ENCODE measurements around the gene ZNF750. TPM values are rescaled to one million over a fixed set of nuclear protein-coding genes. Genes with fewer than 3 reads are reported as not detected.

Gene ZNF750
- total and polyA plus RNA-seq, 4 donors, result 0.02 to 0.08 TPM; not detected in 2

GRCh38 chr17:82881324-82881823 is 41.6 kb upstream of the ZNF750 start:
- DNase-seq (ENCODE audit: low spot score), result no peak
- Histone ChIP-seq H3K4me1 (ENCODE audit: control insufficient read depth in 4 of 4, insufficient read depth in 4 of 4, low read length in 3 of 4) (peaks cover 0 to 10% (median 4%) of the 10 kb centered on the region in 4 donors), H3K27ac (ENCODE audit: low read depth in 1 of 2, low read length in 2 of 2) (no peak overlapping the region), H3K27me3 (ENCODE audit: control insufficient read depth in 4 of 4, insufficient read depth in 4 of 4, low read length in 3 of 4) (no peaks in the 10 kb centered on the region), H3K4me3 (ENCODE audit: low read depth in 1 of 3, low read length in 3 of 3) (no peak overlapping the region), H3K9me3 (ENCODE audit: control insufficient read depth in 4 of 4, low read length in 3 of 4) (no peaks in the 10 kb centered on the region), H3K36me3 (ENCODE audit: control insufficient read depth in 4 of 4, insufficient read depth in 3 of 4, low read depth in 1 of 4, low read length in 3 of 4) (no peaks in the 10 kb centered on the region), H3K9ac (ENCODE audit: low read depth in 1 of 2, low read length in 2 of 2) (no peak overlapping the region)
- TF ChIP-seq JUND (IDR thresholded peaks at IDR 0.05), result no peak
- no peak for TF ChIP-seq GABPA (IDR thresholded peaks at IDR 0.05 in 1 of 2, conservative IDR thresholded peaks at IDR 0.05 in 1 of 2)
- TF ChIP-seq HNF4G (IDR thresholded peaks at IDR 0.05), result no peak
- TF ChIP-seq YY1 (IDR thresholded peaks at IDR 0.05), result no peak
- TF ChIP-seq SP1 (IDR thresholded peaks at IDR 0.05), result no peak
- TF ChIP-seq REST (IDR thresholded peaks at IDR 0.05), result no peak
- WGBS, result 89% methylated on average over 21 of the region's 21 CpGs

GRCh38 chr17:82880620-82881323 is 41.0 kb upstream of the ZNF750 start:
- no peak for DNase-seq (ENCODE audit: low spot score)
- Histone ChIP-seq H3K27me3 (ENCODE audit: control insufficient read depth in 4 of 4, insufficient read depth in 4 of 4, low read length in 3 of 4) (no peaks in the 10 kb centered on the region), H3K4me3 (ENCODE audit: low read depth in 1 of 3, low read length in 3 of 3) (no peak overlapping the region), H3K4me1 (ENCODE audit: control insufficient read depth in 4 of 4, insufficient read depth in 4 of 4, low read length in 3 of 4) (peaks cover 0 to 8% (median 4%) of the 10 kb centered on the region in 4 donors), H3K36me3 (ENCODE audit: control insufficient read depth in 4 of 4, insufficient read depth in 3 of 4, low read depth in 1 of 4, low read length in 3 of 4) (no peaks in the 10 kb centered on the region), H3K9me3 (ENCODE audit: control insufficient read depth in 4 of 4, low read length in 3 of 4) (no peaks in the 10 kb centered on the region), H3K9ac (ENCODE audit: low read depth in 1 of 2, low read length in 2 of 2) (no peak overlapping the region), H3K27ac (ENCODE audit: low read depth in 1 of 2, low read length in 2 of 2) (no peak overlapping the region)
- no peak for TF ChIP-seq MAX (IDR thresholded peaks at IDR 0.05)
- TF ChIP-seq FOXA1 (IDR thresholded peaks at IDR 0.05), result no peak
- no peak for TF ChIP-seq JUND (IDR thresholded peaks at IDR 0.05)
- no peak for TF ChIP-seq GABPA (IDR thresholded peaks at IDR 0.05 in 1 of 2, conservative IDR thresholded peaks at IDR 0.05 in 1 of 2)
- TF ChIP-seq CTCF (IDR thresholded peaks at IDR 0.05; ENCODE audit: low read depth, low read length, missing input control), result no peak
- no peak for TF ChIP-seq RAD21 (IDR thresholded peaks at IDR 0.05)
- TF ChIP-seq YY1 (IDR thresholded peaks at IDR 0.05), result no peak
- WGBS, result 93% methylated on average over 25 of the region's 25 CpGs

GRCh38 chr17:82879241-82879640 is 39.4 kb upstream of the ZNF750 start:
- TF ChIP-seq FOXA2 (IDR thresholded peaks at IDR 0.05) (no peak), MAX (IDR thresholded peaks at IDR 0.05) (no peak), FOXA1 (IDR thresholded peaks at IDR 0.05) (no peak), ATF3 (IDR thresholded peaks at IDR 0.05) (no peak), JUND (IDR thresholded peaks at IDR 0.05) (no peak), GABPA (IDR thresholded peaks at IDR 0.05 in 1 of 2, conservative IDR thresholded peaks at IDR 0.05 in 1 of 2) (no peak)
- WGBS, result 98% methylated on average over 15 of the region's 15 CpGs
- Histone ChIP-seq H3K36me3 (ENCODE audit: control insufficient read depth in 4 of 4, insufficient read depth in 3 of 4, low read depth in 1 of 4, low read length in 3 of 4) (no peaks in the 10 kb centered on the region), H3K9me3 (ENCODE audit: control insufficient read depth in 4 of 4, low read length in 3 of 4) (no peaks in the 10 kb centered on the region), H3K9ac (ENCODE audit: low read depth in 1 of 2, low read length in 2 of 2) (no peak overlapping the region), H3K27ac (ENCODE audit: low read depth in 1 of 2, low read length in 2 of 2) (no peak overlapping the region), H3K4me1 (ENCODE audit: control insufficient read depth in 4 of 4, insufficient read depth in 4 of 4, low read length in 3 of 4) (peaks cover 0 to 8% (median 4%) of the 10 kb centered on the region in 4 donors), H3K27me3 (ENCODE audit: control insufficient read depth in 4 of 4, insufficient read depth in 4 of 4, low read length in 3 of 4) (no peaks in the 10 kb centered on the region), H3K4me3 (ENCODE audit: low read depth in 1 of 3, low read length in 3 of 3) (no peak overlapping the region)
- DNase-seq (ENCODE audit: low spot score), result no peak
